Stimulated activated CD4-positive, alpha-beta T cell treated with anti-CD3 and anti-CD28 coated beads, Interleukin-2, amount 100 ng/mL, for 24 hours (primary cell): ENCODE results near the gene ZNF326.
"Not testable (repeated sequence)": the region's sequence is repeated elsewhere in the genome, so short reads cannot be mapped to it uniquely, and the experiment has no call there.

Experiments
- DNase-seq, 2 donors: peaks; one replicate each; pipeline ENCODE4 v3.0.0-alpha.2; 2020

The ZNF326 gene

GRCh38 chr1:89997152-89997551 lies 2.2 kb downstream of the ZNF326 start:
- DNase-seq, result not testable (repeated sequence)

DNA sequence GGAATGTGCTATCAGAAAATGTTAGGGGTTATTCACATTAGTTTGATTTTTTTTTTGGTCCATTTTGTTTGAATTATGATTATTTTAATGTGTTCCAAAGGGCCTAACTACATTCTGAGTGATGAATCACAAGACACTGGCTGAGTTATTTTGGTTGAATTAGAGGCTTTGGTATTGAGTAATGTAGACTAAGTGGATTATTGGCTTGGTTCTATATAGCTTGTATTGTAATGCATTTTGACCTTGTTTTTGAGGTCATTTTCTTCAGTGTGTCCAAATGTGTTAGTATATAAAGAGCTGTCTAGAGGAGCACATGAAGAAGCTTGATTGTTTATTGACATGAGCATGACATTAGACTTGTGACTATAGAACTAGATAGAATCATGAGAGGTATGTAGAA lies 3.4 kb downstream of the ZNF326 start:
- DNase-seq, result no peak

DNA sequence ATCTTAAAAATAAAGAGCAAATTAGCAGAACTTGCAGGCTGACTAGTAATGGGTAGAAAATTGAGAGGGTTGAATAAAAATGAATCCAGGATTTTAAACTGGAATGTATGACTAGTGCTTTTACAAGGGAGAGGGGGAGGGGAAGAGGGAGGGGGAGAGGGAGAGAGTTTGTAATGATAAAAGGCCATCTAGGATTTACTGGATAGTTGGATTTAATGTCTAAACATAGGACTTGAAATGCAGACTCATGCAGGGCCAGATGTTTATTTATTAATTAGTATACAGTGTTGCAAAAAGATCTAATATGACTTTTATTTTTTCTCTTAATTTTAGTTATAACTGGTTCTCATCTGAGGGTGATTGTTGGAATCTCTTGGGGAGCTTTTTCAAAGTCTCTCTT lies 4.3 kb downstream of the ZNF326 start:
- no peak for DNase-seq

- DNase-seq, result no peak
These were observed 4.7 kb downstream of the ZNF326 start for GRCh38 chr1:89999628-90000027.

DNA sequence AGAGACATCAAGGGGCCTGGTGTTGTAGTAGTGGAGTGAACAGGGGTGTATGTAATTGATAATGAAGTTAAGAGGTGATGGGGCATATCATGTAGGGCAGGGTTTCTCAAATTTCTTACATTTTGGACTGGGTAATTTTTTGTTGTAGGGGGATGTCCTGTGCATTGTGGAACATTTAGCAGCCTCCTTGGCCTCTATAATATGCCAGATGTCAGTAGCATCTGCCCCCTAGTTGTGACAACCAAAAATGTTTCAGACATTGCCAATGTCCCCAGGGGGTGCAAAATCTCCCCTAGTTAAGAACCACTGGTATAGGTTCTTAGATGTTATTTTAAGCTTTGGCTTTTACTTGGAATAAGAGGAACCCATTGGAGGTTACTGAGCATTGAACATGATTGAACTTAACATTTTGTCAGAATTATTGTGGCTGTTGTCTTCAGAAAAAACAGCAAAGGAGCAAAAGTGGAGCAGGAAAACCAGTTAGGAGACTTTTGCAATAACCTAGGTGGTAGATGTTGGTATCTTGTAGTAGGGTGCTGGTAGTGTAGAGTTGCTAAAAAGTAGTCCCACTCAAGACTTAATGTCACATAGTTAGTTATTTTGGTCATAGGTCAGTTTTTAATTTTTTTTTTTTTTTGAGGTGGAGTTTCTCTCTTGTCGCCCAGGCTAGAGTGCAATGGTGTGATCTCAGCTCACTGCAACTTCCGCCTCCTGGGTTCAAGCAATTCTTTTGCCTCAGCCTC lies 6.2 kb downstream of the ZNF326 start:
- no peak for DNase-seq

- DNase-seq, result no peak
These were observed 13.1 kb downstream of the ZNF326 start for GRCh38 chr1:90007979-90008404.

DNA sequence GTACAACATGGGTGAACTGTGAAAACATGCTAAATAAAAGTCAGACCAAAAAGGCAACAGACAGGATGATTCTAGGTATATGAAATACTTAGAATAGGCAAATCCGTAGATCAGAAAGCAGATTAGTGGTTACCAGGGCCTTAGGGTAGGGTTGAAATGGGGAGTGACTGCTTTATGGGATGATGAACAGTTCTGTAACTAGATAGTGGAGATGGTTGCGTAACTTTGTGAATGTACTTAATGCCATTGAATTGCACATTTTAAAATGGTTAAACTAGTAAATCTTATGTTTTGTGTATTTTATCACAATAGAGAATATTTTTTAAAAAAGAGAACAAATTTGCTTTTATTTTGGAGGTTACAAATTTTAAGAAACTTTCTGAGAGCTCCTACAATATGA lies 17.4 kb downstream of the ZNF326 start:
- DNase-seq, result no peak

DNA sequence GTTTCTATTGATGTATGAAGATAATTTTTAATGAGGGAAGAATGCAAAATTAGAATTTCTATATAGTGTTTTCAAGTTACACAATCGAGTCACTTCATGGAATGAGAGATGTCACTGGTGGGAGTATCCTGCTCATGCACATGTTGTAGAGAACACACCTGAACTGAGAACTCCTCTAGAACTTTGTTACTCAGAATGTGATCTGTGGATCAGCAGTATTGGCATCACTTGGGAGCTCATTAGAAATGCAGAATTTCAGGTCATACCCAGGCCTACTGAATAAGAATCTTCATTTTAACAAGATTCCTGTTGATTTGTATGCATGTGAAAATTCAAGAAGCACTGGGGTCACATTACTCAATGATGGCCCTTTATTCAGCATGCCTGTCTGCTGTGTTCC lies 28.8 kb downstream of the ZNF326 start:
- DNase-seq, result no peak

- DNase-seq, result no peak
These were observed 32.4 kb downstream of the ZNF326 start for GRCh38 chr1:90027281-90027680.

GRCh38 chr1:90039652-90040051 lies 44.7 kb downstream of the ZNF326 start:
- no peak for DNase-seq

GRCh38 chr1:90043586-90043985 lies 48.7 kb downstream of the ZNF326 start:
- no peak for DNase-seq

DNA sequence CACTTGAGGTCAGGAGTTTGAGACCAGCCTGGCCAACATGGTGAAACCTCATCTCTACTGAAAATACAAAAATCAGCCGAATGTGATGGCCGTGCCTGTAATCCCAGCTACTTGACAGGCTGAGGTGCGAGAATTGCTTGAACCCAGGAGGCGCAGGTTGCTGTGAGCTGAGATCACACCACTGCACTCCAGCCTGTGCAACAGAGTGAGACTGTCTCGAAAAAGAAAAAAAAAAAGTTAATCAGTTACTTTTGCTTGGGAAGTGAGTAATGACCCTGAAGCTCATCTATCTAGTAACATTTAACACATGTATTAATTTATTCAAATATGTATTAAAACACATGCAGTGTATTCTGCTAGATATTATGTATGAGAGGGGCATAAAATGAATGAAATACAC lies 49.4 kb downstream of the ZNF326 start:
- DNase-seq, result no peak

GRCh38 chr1:90045853-90046563 lies 51.1 kb downstream of the ZNF326 start:
- DNase-seq, result peak in 1 of 2 donors; percentile 24

- DNase-seq, result no peak
These were observed 51.7 kb downstream of the ZNF326 start for GRCh38 chr1:90046635-90047034.

DNA sequence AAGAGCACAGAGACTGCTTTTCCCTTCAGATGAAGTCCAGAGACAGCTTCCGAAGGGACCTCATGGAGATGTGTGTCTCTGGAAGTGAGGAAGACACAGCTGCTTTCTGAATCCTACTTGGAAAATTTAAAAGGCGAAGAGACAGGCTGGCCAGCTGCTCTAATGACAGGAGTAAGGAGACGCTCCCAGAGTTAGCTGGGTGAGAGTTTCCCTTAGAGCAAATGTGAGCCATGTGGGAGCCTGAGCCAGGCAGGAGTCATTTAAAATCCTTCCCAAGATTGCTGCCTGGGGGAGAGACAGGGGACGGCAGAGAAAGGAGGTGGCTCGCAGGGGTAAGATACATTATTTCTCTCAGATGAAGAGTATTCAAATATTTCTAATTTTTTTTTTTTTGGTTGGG lies 53.1 kb downstream of the ZNF326 start:
- DNase-seq, result no peak

DNA sequence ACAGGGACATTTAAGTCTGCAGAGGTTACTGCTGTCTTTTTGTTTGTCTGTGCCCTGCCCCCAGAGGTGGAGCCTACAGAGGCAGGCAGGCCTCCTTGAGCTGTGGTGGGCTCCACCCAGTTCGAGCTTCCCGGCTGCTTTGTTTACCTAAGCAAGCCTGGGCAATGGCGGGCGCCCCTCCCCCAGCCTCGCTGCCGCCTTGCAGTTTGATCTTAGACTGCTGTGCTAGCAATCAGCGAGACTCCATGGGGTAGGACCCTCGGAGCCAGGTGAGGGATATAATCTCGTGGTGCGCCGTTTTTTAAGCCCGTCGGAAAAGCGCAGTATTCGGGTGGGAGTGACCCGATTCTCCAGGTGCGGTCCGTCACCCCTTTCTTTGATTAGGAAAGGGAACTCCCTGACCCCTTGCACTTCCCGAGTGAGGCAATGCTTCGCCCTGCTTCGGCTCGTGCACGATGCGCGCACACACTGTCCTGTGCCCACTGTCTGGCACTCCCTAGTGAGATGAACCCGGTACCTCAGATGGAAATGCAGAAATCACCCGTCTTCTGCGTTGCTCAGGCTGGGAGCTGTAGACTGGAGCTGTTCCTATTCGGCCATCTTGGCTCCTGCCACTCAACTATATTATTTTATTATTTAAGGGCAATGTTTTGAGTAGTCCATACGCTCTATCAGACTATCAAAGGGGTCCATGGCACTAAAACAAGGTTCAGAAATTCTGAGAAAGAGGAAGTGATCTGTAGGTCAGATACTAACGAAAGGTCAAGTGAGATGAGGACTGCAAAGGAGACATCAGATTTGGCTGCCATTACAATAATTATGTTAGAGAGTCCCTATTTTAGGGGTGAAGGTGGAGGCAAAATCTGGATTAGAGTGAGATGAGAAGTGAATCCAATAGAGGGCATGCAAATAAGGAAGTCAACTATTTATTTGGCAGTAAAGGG lies 68.1 kb downstream of the ZNF326 start:
- DNase-seq, result not testable (repeated sequence)

GRCh38 chr1:90064109-90064508 lies 69.2 kb downstream of the ZNF326 start:
- not testable (repeated sequence) for DNase-seq

- no peak for DNase-seq
These were observed 72.5 kb downstream of the ZNF326 start for GRCh38 chr1:90067194-90067931.

GRCh38 chr1:90068611-90069280 lies 73.8 kb downstream of the ZNF326 start:
- DNase-seq, result no peak

- no peak for DNase-seq
These were observed 79.2 kb downstream of the ZNF326 start for GRCh38 chr1:90074137-90074536.

GRCh38 chr1:90074566-90074965 lies 79.7 kb downstream of the ZNF326 start:
- DNase-seq, result no peak

GRCh38 chr1:90074970-90075391 lies 80.1 kb downstream of the ZNF326 start:
- no peak for DNase-seq
